ENCODE results near the gene DNASE2B. TPM values are rescaled to one million over a fixed set of nuclear protein-coding genes. Genes with fewer than 3 reads are reported as not detected.

The DNASE2B gene
- total RNA-seq, 1 experiment from 2014 or later, result not detected

- H3K23ac ChIP-seq (ENCODE audit: insufficient read length, low read depth, low read length), result no peak overlapping the region
- H2BK12ac ChIP-seq (ENCODE audit: insufficient read length, low read depth, low read length), result no peak overlapping the region
- Mint-ChIP-seq H3K27me3 (ENCODE audit: low read depth) (no peaks in the 10 kb centered on the region; the same call in 1 of the 2 replicates), H3K9me3 (no peaks in the 10 kb centered on the region), H3K36me3 (ENCODE audit: insufficient read depth in 1 of 3, low read depth in 3 of 3) (no peaks in the 10 kb centered on the region), H3K4me3 (no peak overlapping the region), H3K4me1 (peaks cover 12 to 16% of the 10 kb centered on the region in 2 experiments), H3K27ac (no peak overlapping the region; a peak in 1 of 7 replicates)
- no peak overlapping the region for H3T11ph ChIP-seq (ENCODE audit: low read length)
- H3K9ac ChIP-seq (ENCODE audit: extremely low read depth, insufficient read length, low read length), result no peak overlapping the region
- no peak overlapping the region for H2AFZ ChIP-seq (ENCODE audit: low read length)
- H3K23me2 ChIP-seq (ENCODE audit: insufficient read length, low read depth, low read length, poor library complexity, severe bottlenecking), result no peaks in the 10 kb centered on the region
- no peak overlapping the region for H2BK15ac ChIP-seq (ENCODE audit: low read depth, low read length)
- no peak for DNase-seq
- H3K4me2 ChIP-seq (ENCODE audit: insufficient read depth, insufficient read length, low read length), result no peak overlapping the region
- H3K27me3 ChIP-seq (ENCODE audit: insufficient read depth, low read length), result no peaks in the 10 kb centered on the region; the same call in 1 of the 2 replicates
- H3K9me3 ChIP-seq (ENCODE audit: control insufficient read depth, low read depth, low read length), result no peaks in the 10 kb centered on the region
- no peaks in the 10 kb centered on the region for H3K79me2 ChIP-seq (ENCODE audit: insufficient read depth, low read length)
- H3K4ac ChIP-seq (ENCODE audit: low read depth, low read length), result no peak overlapping the region
- no peak overlapping the region for H4K8ac ChIP-seq (replicated peaks; ENCODE audit: insufficient read length, low read depth, low read length)
- H3K4me1 ChIP-seq (ENCODE audit: insufficient read depth, low read length), result peaks cover 4% of the 10 kb centered on the region; the same call in 1 of the 2 replicates
- H3K14ac ChIP-seq (ENCODE audit: insufficient read depth, low read length), result no peak overlapping the region; the same call in 1 of the 2 replicates
- H2BK20ac ChIP-seq (ENCODE audit: low read depth, low read length, poor library complexity, severe bottlenecking), result no peak overlapping the region
- no peak overlapping the region for H3K18ac ChIP-seq (ENCODE audit: insufficient read length, low read depth, low read length)
- WGBS (ENCODE audit: extremely low coverage, insufficient read length, low lambda C conversion rate), result no CpG with 5 or more reads among the region's 8 CpGs
- H2BK120ac ChIP-seq (ENCODE audit: low read depth, low read length, poor library complexity, severe bottlenecking), result no peak overlapping the region
- no peak overlapping the region for H2BK5ac ChIP-seq (ENCODE audit: insufficient read length, low read length)
- no peak overlapping the region for H2AK5ac ChIP-seq (ENCODE audit: insufficient read length, low read length)
- no peak for TF ChIP-seq CTCF (conservative IDR thresholded peaks at IDR 0.05)
- no peak overlapping the region for H3K56ac ChIP-seq (ENCODE audit: insufficient read length, low read depth, low read length)
- H4K20me1 ChIP-seq (ENCODE audit: control insufficient read depth, insufficient read depth, insufficient read length), result no peaks in the 10 kb centered on the region
- H4K5ac ChIP-seq (ENCODE audit: insufficient read length, low read depth, low read length), result no peak overlapping the region
- no peaks in the 10 kb centered on the region for H3K79me1 ChIP-seq (ENCODE audit: insufficient read depth, low read depth, low read length, poor library complexity, severe bottlenecking)
- H4K91ac ChIP-seq (ENCODE audit: insufficient read length, low read depth, low read length), result no peak overlapping the region
- no peak overlapping the region for H3K27ac ChIP-seq (ENCODE audit: insufficient read length, low read depth, low read length)
These were observed 10.7 kb upstream of the DNASE2B start for GRCh38 chr1:84387480-84388163.

Data from H9 (cell line).